Endodermal cell (in vitro differentiated cells): ENCODE results near the gene CYP2C19. TPM values are rescaled to one million over a fixed set of nuclear protein-coding genes. Genes with fewer than 3 reads are reported as not detected.
"Not testable (repeated sequence)": the region's sequence is repeated elsewhere in the genome, so short reads cannot be mapped to it uniquely, and the experiment has no call there.

Experiments
- DNase-seq: peaks from one replicate; pipeline ENCODE4 v3.0.0-alpha.2; 2017
- H3K27ac ChIP-seq: 2 replicates; pipeline ENCODE4 v1.5.1; 2013; ENCODE audit warnings: mild to moderate bottlenecking, low read depth, low read length, moderate library complexity
- H3K27me3 ChIP-seq: 2 replicates; pipeline ENCODE4 v1.6.1; 2013; ENCODE audit warnings: mild to moderate bottlenecking, low read length, moderate library complexity; ENCODE audit not compliant: insufficient read depth, control insufficient read depth, poor library complexity, severe bottlenecking
- H3K36me3 ChIP-seq: 2 replicates; pipeline ENCODE4 v1.7.0; 2013; ENCODE audit warnings: mild to moderate bottlenecking, low read length, moderate library complexity; ENCODE audit not compliant: control insufficient read depth, insufficient read depth
- H3K4me1 ChIP-seq: one replicate; pipeline ENCODE4 v1.7.0; 2013; ENCODE audit warnings: low read length; ENCODE audit not compliant: control insufficient read depth, insufficient read depth
- H3K4me3 ChIP-seq: 2 replicates; pipeline ENCODE4 v1.5.1; 2013; ENCODE audit warnings: mild to moderate bottlenecking, low read length, moderate library complexity
- H3K9ac ChIP-seq: 2 replicates; pipeline ENCODE4 v1.6.1; 2013; ENCODE audit warnings: mild to moderate bottlenecking, low read length, moderate library complexity; ENCODE audit not compliant: poor library complexity, severe bottlenecking; ENCODE audit errors: extremely low read depth
- H3K9me3 ChIP-seq: 2 replicates; pipeline ENCODE4 v1.6.1; 2013; ENCODE audit warnings: mild to moderate bottlenecking, low read length, moderate library complexity; ENCODE audit not compliant: control insufficient read depth
- H3K27ac Mint-ChIP-seq: 2 replicates; pipeline ENCODE4 v1.8.0; 2020; ENCODE audit warnings: mixed read lengths
- H3K27me3 Mint-ChIP-seq: 2 replicates; pipeline ENCODE4 v1.8.0; 2021; ENCODE audit warnings: mild to moderate bottlenecking, mixed read lengths; ENCODE audit not compliant: insufficient read depth
- H3K36me3 Mint-ChIP-seq: 2 replicates; pipeline ENCODE4 v1.8.0; 2020; ENCODE audit warnings: low read depth, mixed read lengths
- H3K4me1 Mint-ChIP-seq: 2 replicates; pipeline ENCODE4 v1.8.0; 2020; ENCODE audit warnings: mixed read lengths
- H3K4me3 Mint-ChIP-seq: 2 replicates; pipeline ENCODE4 v1.8.0; 2020; ENCODE audit warnings: mild to moderate bottlenecking, moderate library complexity, mixed read lengths
- H3K9me3 Mint-ChIP-seq: 2 replicates; pipeline ENCODE4 v1.8.0; 2020; ENCODE audit warnings: mild to moderate bottlenecking, mixed read lengths
- WGBS, 2 experiments: methylation state at CpG; one replicate each; pipeline versions ENCODE4 v1.1.5 to v1.1.7; 2013; ENCODE audit warnings: missing lambda C conversion rate in 2 of 2, mixed read lengths in 1 of 2; ENCODE audit not compliant: insufficient coverage in 1 of 2, insufficient read length in 1 of 2; 5-methylcytosine and 5-hydroxymethylcytosine counted together
- total RNA-seq, 2 donors: library from RNA; stranded (reverse); fragmentation: NEBNext Ultra II Directional in 1 of 2; extraction: Animal tissue kit (Norgen Biotek cat#: 25700) in 1 of 2; gene quantifications; 2 replicates in 1 of 2; 3 replicates in 1 of 2; pipeline ENCODE4 v1.2.1, GENCODE V29; 2021
- TF ChIP-seq, protein P1 (sequence below): fragments of 200-600 bp; sonication (generic); conservative IDR thresholded peaks from 2 replicates; pipeline ENCODE4 v1.5.0; 2021; ENCODE audit warnings: antibody characterized with exemption, mild to moderate bottlenecking

Gene CYP2C19
- total RNA-seq, 2 donors from 2014 or later = 0.22 TPM; not detected in 1

- TF ChIP-seq, protein P1, sequence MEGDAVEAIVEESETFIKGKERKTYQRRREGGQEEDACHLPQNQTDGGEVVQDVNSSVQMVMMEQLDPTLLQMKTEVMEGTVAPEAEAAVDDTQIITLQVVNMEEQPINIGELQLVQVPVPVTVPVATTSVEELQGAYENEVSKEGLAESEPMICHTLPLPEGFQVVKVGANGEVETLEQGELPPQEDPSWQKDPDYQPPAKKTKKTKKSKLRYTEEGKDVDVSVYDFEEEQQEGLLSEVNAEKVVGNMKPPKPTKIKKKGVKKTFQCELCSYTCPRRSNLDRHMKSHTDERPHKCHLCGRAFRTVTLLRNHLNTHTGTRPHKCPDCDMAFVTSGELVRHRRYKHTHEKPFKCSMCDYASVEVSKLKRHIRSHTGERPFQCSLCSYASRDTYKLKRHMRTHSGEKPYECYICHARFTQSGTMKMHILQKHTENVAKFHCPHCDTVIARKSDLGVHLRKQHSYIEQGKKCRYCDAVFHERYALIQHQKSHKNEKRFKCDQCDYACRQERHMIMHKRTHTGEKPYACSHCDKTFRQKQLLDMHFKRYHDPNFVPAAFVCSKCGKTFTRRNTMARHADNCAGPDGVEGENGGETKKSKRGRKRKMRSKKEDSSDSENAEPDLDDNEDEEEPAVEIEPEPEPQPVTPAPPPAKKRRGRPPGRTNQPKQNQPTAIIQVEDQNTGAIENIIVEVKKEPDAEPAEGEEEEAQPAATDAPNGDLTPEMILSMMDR = no peak
- H3K4me1 ChIP-seq = no peaks in the 10 kb centered on the region
- no peaks in the 10 kb centered on the region for H3K27me3 ChIP-seq
Observed at GRCh38 chr10:94889123-94889522, 126.6 kb downstream of the CYP2C19 start.

DNA sequence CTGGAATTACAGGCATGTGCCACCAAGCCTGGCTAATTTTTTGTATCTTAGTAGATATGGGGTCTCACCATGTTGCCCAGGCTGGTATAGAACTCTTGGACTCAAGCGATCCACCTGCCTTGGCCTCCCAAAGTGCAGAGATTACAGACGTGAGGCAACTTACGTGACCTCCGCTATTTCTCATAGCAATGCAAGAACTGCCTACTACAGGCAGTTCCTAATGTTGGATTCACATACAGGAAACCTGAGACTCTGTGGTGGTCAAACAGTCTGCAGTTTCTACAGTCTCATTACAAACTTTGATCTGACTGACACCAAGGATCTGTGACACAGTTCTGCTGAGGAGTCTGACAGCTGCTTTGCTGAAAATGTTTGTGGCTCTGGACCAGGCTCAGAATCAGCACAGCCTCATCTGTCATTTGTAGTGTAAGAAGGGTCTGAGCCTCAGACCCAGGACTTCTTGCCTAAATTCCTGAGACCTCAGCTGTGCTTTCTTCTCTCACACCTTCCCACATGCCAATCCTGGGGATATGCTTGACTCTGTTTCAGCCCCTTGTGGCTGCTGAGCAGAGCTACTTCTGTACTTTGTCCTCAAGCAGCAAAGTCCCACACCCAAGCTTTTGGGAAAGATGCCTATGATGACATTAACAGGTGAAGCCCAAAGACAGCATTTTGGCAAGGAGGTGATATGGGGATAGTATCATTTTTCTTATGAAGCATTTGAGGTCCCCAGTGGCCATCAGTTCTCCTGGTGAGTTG lies 128.0 kb downstream of the CYP2C19 start:
- WGBS, 2 experiments = 94 to 98% methylated on average over 4 of the region's 4 CpGs
- Mint-ChIP-seq H3K36me3 (no peaks in the 10 kb centered on the region), H3K27me3 (peaks cover 16% of the 10 kb centered on the region), H3K4me1 (no peaks in the 10 kb centered on the region), H3K9me3 (peaks cover 31% of the 10 kb centered on the region), H3K4me3 (no peak overlapping the region), H3K27ac (no peak overlapping the region)
- Histone ChIP-seq H3K4me1 (no peaks in the 10 kb centered on the region), H3K27me3 (no peaks in the 10 kb centered on the region), H3K4me3 (no peak overlapping the region), H3K36me3 (no peaks in the 10 kb centered on the region), H3K9me3 (peaks cover 12% of the 10 kb centered on the region), H3K27ac (no peak overlapping the region), H3K9ac (no peak overlapping the region)
- peak; percentile 51 for DNase-seq
- TF ChIP-seq, protein P1 = peak; percentile 61

More at GRCh38 chr10:94889123-94889522, 126.6 kb downstream of the CYP2C19 start:
- Histone ChIP-seq H3K27ac (no peak overlapping the region), H3K36me3 (no peaks in the 10 kb centered on the region), H3K4me3 (no peak overlapping the region), H3K9ac (no peak overlapping the region), H3K9me3 (peaks cover 12% of the 10 kb centered on the region)
- H3K4me1 Mint-ChIP-seq = no peaks in the 10 kb centered on the region
- WGBS, 2 experiments = 87 to 100% methylated on average over 2 to 3 of the region's 3 CpGs
- no peaks in the 10 kb centered on the region for H3K36me3 Mint-ChIP-seq
- peaks cover 12% of the 10 kb centered on the region for H3K27me3 Mint-ChIP-seq
- DNase-seq = no peak
- no peak overlapping the region for H3K27ac Mint-ChIP-seq
- H3K9me3 Mint-ChIP-seq = peaks cover 22% of the 10 kb centered on the region
- no peak overlapping the region for H3K4me3 Mint-ChIP-seq

- H3K36me3 Mint-ChIP-seq, H3K27me3 ChIP-seq, H3K27ac ChIP-seq, DNase-seq, H3K27me3 Mint-ChIP-seq, H3K4me1 ChIP-seq, H3K9ac ChIP-seq, H3K4me3 Mint-ChIP-seq, H3K9me3 ChIP-seq, H3K4me1 Mint-ChIP-seq, H3K36me3 ChIP-seq, H3K4me3 ChIP-seq, H3K27ac Mint-ChIP-seq: not testable (repeated sequence)
- H3K9me3 Mint-ChIP-seq = peaks cover 62% of the 10 kb centered on the region
- WGBS, 2 experiments = 58 to 71% methylated on average over 7 of the region's 7 CpGs
Observed at GRCh38 chr10:94898414-94898813, 135.9 kb downstream of the CYP2C19 start.
